ENCODE measurements around the gene VEZT. TPM values are rescaled to one million over a fixed set of nuclear protein-coding genes. Genes with fewer than 3 reads are reported as not detected.

The VEZT gene
- total RNA-seq, 4 donors from 2014 or later: 55.2 to 130 (median 85.5) TPM

- no peak for TF ChIP-seq POLR2AphosphoS5 (IDR thresholded peaks at IDR 0.05)
- TF ChIP-seq, protein P1, sequence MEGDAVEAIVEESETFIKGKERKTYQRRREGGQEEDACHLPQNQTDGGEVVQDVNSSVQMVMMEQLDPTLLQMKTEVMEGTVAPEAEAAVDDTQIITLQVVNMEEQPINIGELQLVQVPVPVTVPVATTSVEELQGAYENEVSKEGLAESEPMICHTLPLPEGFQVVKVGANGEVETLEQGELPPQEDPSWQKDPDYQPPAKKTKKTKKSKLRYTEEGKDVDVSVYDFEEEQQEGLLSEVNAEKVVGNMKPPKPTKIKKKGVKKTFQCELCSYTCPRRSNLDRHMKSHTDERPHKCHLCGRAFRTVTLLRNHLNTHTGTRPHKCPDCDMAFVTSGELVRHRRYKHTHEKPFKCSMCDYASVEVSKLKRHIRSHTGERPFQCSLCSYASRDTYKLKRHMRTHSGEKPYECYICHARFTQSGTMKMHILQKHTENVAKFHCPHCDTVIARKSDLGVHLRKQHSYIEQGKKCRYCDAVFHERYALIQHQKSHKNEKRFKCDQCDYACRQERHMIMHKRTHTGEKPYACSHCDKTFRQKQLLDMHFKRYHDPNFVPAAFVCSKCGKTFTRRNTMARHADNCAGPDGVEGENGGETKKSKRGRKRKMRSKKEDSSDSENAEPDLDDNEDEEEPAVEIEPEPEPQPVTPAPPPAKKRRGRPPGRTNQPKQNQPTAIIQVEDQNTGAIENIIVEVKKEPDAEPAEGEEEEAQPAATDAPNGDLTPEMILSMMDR (IDR thresholded peaks at IDR 0.05): no peak
- TF ChIP-seq POLR2A (IDR thresholded peaks at IDR 0.05): no peak
- no peak for TF ChIP-seq EP300 (IDR thresholded peaks at IDR 0.05; ENCODE audit: low read depth)
- Histone ChIP-seq H3K27me3 (no peaks in the 10 kb centered on the region), H3K27ac (no peak overlapping the region), H3K36me3 (peaks cover 0 to 41% (median 15%) of the 10 kb centered on the region in 4 donors), H3K9me3 (no peaks in the 10 kb centered on the region), H3K4me1 (no peaks in the 10 kb centered on the region), H3K4me3 (no peak overlapping the region)
- intact Hi-C loops (cut with DNase I; ENCODE audit: low total_unique reads): no loop called here
- DNase-seq: no peak
- 84 to 88% methylated on average over 5 of the region's 5 CpGs for WGBS, 2 donors (ENCODE audit: low coverage in 1 of 2)
- in situ Hi-C loops (cut with MboI; ENCODE audit: low pct_ligation_motif_present in 1 of 4, low pct_unique_long_range_greater_than_20kb in 1 of 4, low sequenced_read_pairs in 3 of 4): no loop called here
Observed at GRCh38 chr12:95298916-95299315, 81.3 kb downstream of the VEZT start.

- intact Hi-C loops (cut with DNase I; ENCODE audit: low total_unique reads): no loop called here
- Histone ChIP-seq H3K27me3 (no peaks in the 10 kb centered on the region), H3K27ac (no peak overlapping the region), H3K4me3 (no peak overlapping the region), H3K9me3 (no peaks in the 10 kb centered on the region), H3K4me1 (no peaks in the 10 kb centered on the region), H3K36me3 (peaks cover 0 to 35% (median 14%) of the 10 kb centered on the region in 4 donors)
- WGBS, 2 donors (ENCODE audit: low coverage in 1 of 2): 83 to 100% methylated on average over 1 to 2 of the region's 2 CpGs
- in situ Hi-C loops (cut with MboI; ENCODE audit: low pct_ligation_motif_present in 1 of 4, low pct_unique_long_range_greater_than_20kb in 1 of 4, low sequenced_read_pairs in 3 of 4): no loop called here
- no peak for TF ChIP-seq POLR2AphosphoS5 (IDR thresholded peaks at IDR 0.05)
- TF ChIP-seq, protein P1 (IDR thresholded peaks at IDR 0.05): no peak
- no peak for TF ChIP-seq POLR2A (IDR thresholded peaks at IDR 0.05)
- DNase-seq: no peak
Observed at GRCh38 chr12:95300286-95300685, 82.7 kb downstream of the VEZT start.

- intact Hi-C loops (cut with DNase I; ENCODE audit: low total_unique reads) (no loop called here), in situ Hi-C loops (cut with MboI; ENCODE audit: low pct_ligation_motif_present in 1 of 4, low pct_unique_long_range_greater_than_20kb in 1 of 4, low sequenced_read_pairs in 3 of 4) (no loop called here)
- Histone ChIP-seq H3K36me3 (peaks cover 0 to 13% (median 6%) of the 10 kb centered on the region in 4 donors), H3K27ac (no peak overlapping the region), H3K27me3 (no peaks in the 10 kb centered on the region), H3K4me1 (no peaks in the 10 kb centered on the region), H3K9me3 (no peaks in the 10 kb centered on the region), H3K4me3 (no peak overlapping the region)
- TF ChIP-seq, protein P1 (IDR thresholded peaks at IDR 0.05): no peak
- TF ChIP-seq POLR2A (IDR thresholded peaks at IDR 0.05) (no peak), POLR2AphosphoS5 (IDR thresholded peaks at IDR 0.05) (no peak), EP300 (IDR thresholded peaks at IDR 0.05; ENCODE audit: low read depth) (no peak)
- WGBS, 2 donors (ENCODE audit: low coverage in 1 of 2): 89 to 92% methylated on average over 1 of the region's 1 CpG
- no peak for DNase-seq
Observed at GRCh38 chr12:95303476-95303875, 85.9 kb downstream of the VEZT start.

- in situ Hi-C loops (cut with MboI; ENCODE audit: low pct_ligation_motif_present in 1 of 4, low pct_unique_long_range_greater_than_20kb in 1 of 4, low sequenced_read_pairs in 3 of 4): no loop called here
- TF ChIP-seq EP300 (IDR thresholded peaks at IDR 0.05; ENCODE audit: low read depth) (no peak), POLR2AphosphoS5 (IDR thresholded peaks at IDR 0.05) (no peak), POLR2A (IDR thresholded peaks at IDR 0.05) (no peak)
- TF ChIP-seq, protein P1 (IDR thresholded peaks at IDR 0.05): no peak
- H3K4me1 ChIP-seq: no peaks in the 10 kb centered on the region
- H3K4me3 ChIP-seq: no peak overlapping the region
- no peaks in the 10 kb centered on the region for H3K27me3 ChIP-seq
- peaks cover 0 to 9% (median 2%) of the 10 kb centered on the region in 4 donors for H3K36me3 ChIP-seq
- DNase-seq: no peak
- H3K9me3 ChIP-seq: no peaks in the 10 kb centered on the region
- H3K27ac ChIP-seq: no peak overlapping the region
- 65 to 82% methylated on average over 3 of the region's 3 CpGs for WGBS, 2 donors (ENCODE audit: low coverage in 1 of 2)
- intact Hi-C loops (cut with DNase I; ENCODE audit: low total_unique reads): no loop called here
Observed at GRCh38 chr12:95304673-95305198, 87.1 kb downstream of the VEZT start.

Data from transverse colon (tissue), 4 donors.